CD4-positive, alpha-beta T cell (primary cell): ENCODE data around the gene STYK1. TPM values are rescaled to one million over a fixed set of nuclear protein-coding genes. Genes with fewer than 3 reads are reported as not detected.

Experiments
- ATAC-seq: fragments of 200-7000 bp; cut with Tn5 transposase; one replicate; pipeline ENCODE4 v1.10.0; 2022; ENCODE audit warnings: mild to moderate bottlenecking; ENCODE audit not compliant: poor library complexity
- CTCF ChIA-PET: fragments of 350-600 bp; sonication (Branson Sonifier 250); formaldehyde crosslinking; loops from one replicate; lab custom pipeline; 2021; ENCODE audit warnings: antibody characterized with exemption, inconsistent platforms; lab: Charles Lee
- POLR2A ChIA-PET: fragments of 350-600 bp; sonication (Branson Sonifier 250); formaldehyde crosslinking; loops from one replicate; lab custom pipeline; 2021; ENCODE audit warnings: antibody characterized with exemption, inconsistent platforms; lab: Charles Lee
- DNase-seq, 14 experiments: peaks; one replicate each; pipeline ENCODE4 v3.0.0-alpha.2; 2013 to 2020; ENCODE audit warnings: mixed read lengths in 2 of 14
- H3K27ac ChIP-seq, 2 donors: one replicate each; pipeline versions ENCODE4 v1.5.1 to v1.7.0; 2013; ENCODE audit warnings: low read length in 2 of 2, low read depth in 1 of 2, mild to moderate bottlenecking in 1 of 2
- H3K27me3 ChIP-seq, 2 experiments: 1 replicate in 1 of 2; 2 replicates in 1 of 2; pipeline versions ENCODE4 v1.6.1 to v1.7.0; 2013; ENCODE audit warnings: low read length in 2 of 2, control low read depth in 1 of 2, mild to moderate bottlenecking in 1 of 2, moderate library complexity in 1 of 2; ENCODE audit not compliant: insufficient read depth in 2 of 2, control insufficient read depth in 1 of 2
- H3K36me3 ChIP-seq: one replicate; pipeline ENCODE4 v1.6.1; 2013; ENCODE audit warnings: low read length, control low read depth; ENCODE audit not compliant: insufficient read depth
- H3K4me1 ChIP-seq: one replicate; pipeline ENCODE4 v1.6.1; 2013; ENCODE audit warnings: low read length, control low read depth; ENCODE audit not compliant: insufficient read depth
- H3K4me3 ChIP-seq: one replicate; pipeline ENCODE4 v1.5.1; 2013; ENCODE audit warnings: mild to moderate bottlenecking, low read length, moderate library complexity
- H3K9me3 ChIP-seq, 2 experiments: 1 replicate in 1 of 2; 2 replicates in 1 of 2; pipeline versions ENCODE4 v1.6.1 to v1.7.0; 2013; ENCODE audit warnings: low read length in 2 of 2, mild to moderate bottlenecking in 2 of 2, control low read depth in 1 of 2, moderate library complexity in 1 of 2; ENCODE audit not compliant: control insufficient read depth in 1 of 2, insufficient read depth in 1 of 2
- H3K27ac Mint-ChIP-seq: one replicate; pipeline ENCODE4 v1.8.0; 2020; ENCODE audit warnings: mixed read lengths
- H3K27me3 Mint-ChIP-seq: one replicate; pipeline ENCODE4 v1.8.0; 2021; ENCODE audit warnings: mixed read lengths
- H3K36me3 Mint-ChIP-seq: one replicate; pipeline ENCODE4 v1.8.0; 2021; ENCODE audit warnings: low read depth, mixed read lengths
- H3K4me1 Mint-ChIP-seq: one replicate; pipeline ENCODE4 v1.8.0; 2021; ENCODE audit warnings: low read depth, mixed read lengths
- H3K4me3 Mint-ChIP-seq: one replicate; pipeline ENCODE4 v1.8.0; 2020; ENCODE audit warnings: mild to moderate bottlenecking, mixed read lengths
- H3K9me3 Mint-ChIP-seq: one replicate; pipeline ENCODE4 v1.8.0; 2020; ENCODE audit warnings: mixed read lengths
- CTCF ChIP-seq: fragments of 200-600 bp; IDR thresholded peaks from one replicate; pipeline ENCODE4 v1.8.0; 2022; ENCODE audit warnings: antibody characterized with exemption, mild to moderate bottlenecking
- intact Hi-C, 2 experiments: fragments of 100-400 bp; cut with DNase I in 1 of 2; cut with micrococcal nuclease in 1 of 2; formaldehyde crosslinking; loops; one replicate each; pipeline versions ENCODE4 v1.15.1 to v1.9.0; 2023 to 2025; cut with DNase I, micrococcal nuclease
- total RNA-seq, 174 experiments: library from RNA in 2 of 174; stranded (reverse) in 2 of 174; gene quantifications; one replicate each; pipeline ENCODE4 v1.2.3 and lab custom pipeline; 2021 to 2026

STYK1 gene
- total RNA-seq, 2 experiments from 2014 or later = not detected

DNA sequence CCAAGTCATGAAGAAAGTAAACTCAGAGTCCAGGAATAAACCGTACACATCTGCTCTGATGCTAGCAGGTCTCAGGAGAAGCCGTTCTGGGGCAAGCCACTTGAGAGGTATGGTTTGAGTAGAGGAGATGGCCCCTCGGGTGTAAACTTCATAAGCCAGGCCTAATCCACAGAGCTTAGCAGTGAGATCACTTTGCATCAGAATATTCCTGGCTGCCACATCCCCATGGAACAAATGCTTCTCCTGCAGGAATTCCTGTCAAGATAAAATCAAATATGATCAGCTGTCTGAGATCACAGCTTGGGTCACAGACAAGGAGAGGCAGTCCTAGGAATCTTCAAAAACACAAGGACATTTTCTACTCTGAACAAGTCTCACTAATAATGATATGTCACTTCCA lies 49.2 kb downstream of the STYK1 start:
- intact Hi-C loops = no loop called here
- TF ChIP-seq CTCF = no peak
- Histone ChIP-seq H3K27me3 (peaks cover 2 to 4% of the 10 kb centered on the region in 2 experiments), H3K4me3 (no peak overlapping the region), H3K36me3 (no peaks in the 10 kb centered on the region), H3K27ac (no peak overlapping the region), H3K9me3 (no peaks in the 10 kb centered on the region), H3K4me1 (no peaks in the 10 kb centered on the region)
- no peak overlapping the region for H3K4me3 Mint-ChIP-seq
- no peaks in the 10 kb centered on the region for H3K36me3 Mint-ChIP-seq
- no peak overlapping the region for H3K27ac Mint-ChIP-seq
- no peaks in the 10 kb centered on the region for H3K9me3 Mint-ChIP-seq
- H3K27me3 Mint-ChIP-seq = peaks cover 38% of the 10 kb centered on the region
- CTCF ChIA-PET = no interaction called here
- POLR2A ChIA-PET = no interaction called here
- no peak for ATAC-seq
- no peaks in the 10 kb centered on the region for H3K4me1 Mint-ChIP-seq
- no peak for DNase-seq

- POLR2A ChIA-PET = no interaction called here
- DNase-seq = no peak
- Mint-ChIP-seq H3K9me3 (no peaks in the 10 kb centered on the region), H3K4me3 (no peak overlapping the region), H3K4me1 (no peaks in the 10 kb centered on the region), H3K27me3 (peaks cover 42% of the 10 kb centered on the region), H3K36me3 (no peaks in the 10 kb centered on the region), H3K27ac (no peak overlapping the region)
- no peaks in the 10 kb centered on the region for H3K9me3 ChIP-seq
- H3K27me3 ChIP-seq = peaks cover 3 to 4% of the 10 kb centered on the region in 2 experiments
- no peak for TF ChIP-seq CTCF
- CTCF ChIA-PET = no interaction called here
- H3K4me1 ChIP-seq = no peaks in the 10 kb centered on the region
- no peak for ATAC-seq
- intact Hi-C loops = no loop called here
- no peak overlapping the region for H3K4me3 ChIP-seq
- no peaks in the 10 kb centered on the region for H3K36me3 ChIP-seq
- no peak overlapping the region for H3K27ac ChIP-seq
These were observed 50.7 kb downstream of the STYK1 start for GRCh38 chr12:10623131-10623530.

- peaks cover 3 to 4% of the 10 kb centered on the region in 2 experiments for H3K27me3 ChIP-seq
- no peaks in the 10 kb centered on the region for H3K36me3 Mint-ChIP-seq
- ChIA-PET POLR2A (no interaction called here), CTCF (no interaction called here)
- H3K27ac Mint-ChIP-seq = no peak overlapping the region
- no peaks in the 10 kb centered on the region for H3K36me3 ChIP-seq
- no peaks in the 10 kb centered on the region for H3K9me3 ChIP-seq
- H3K4me3 Mint-ChIP-seq = no peak overlapping the region
- peaks cover 39% of the 10 kb centered on the region for H3K27me3 Mint-ChIP-seq
- intact Hi-C loops = no loop called here
- no peak overlapping the region for H3K27ac ChIP-seq
- H3K4me3 ChIP-seq = no peak overlapping the region
- H3K9me3 Mint-ChIP-seq = no peaks in the 10 kb centered on the region
- ATAC-seq (no peak), DNase-seq (no peak)
- no peaks in the 10 kb centered on the region for H3K4me1 Mint-ChIP-seq
- TF ChIP-seq CTCF = no peak
- H3K4me1 ChIP-seq = no peaks in the 10 kb centered on the region
These were observed 52.6 kb downstream of the STYK1 start for GRCh38 chr12:10621278-10621677.
